Adrenal gland (tissue), 5 donors: ENCODE results near the gene KLF7.

Experiments used
- CTCF ChIP-seq, 6 experiments: fragments of 450-650 bp in 4 of 6; fragments of 200-600 bp in 2 of 6; sonication (generic) in 1 of 6; IDR thresholded peaks; 1 replicate in 5 of 6; 2 replicates in 1 of 6; pipeline versions ENCODE4 v1.5.1 to v1.8.0; 2016 to 2021; ENCODE audit warnings: antibody characterized with exemption in 6 of 6, mild to moderate bottlenecking in 2 of 6, moderate library complexity in 1 of 6
- POLR2A ChIP-seq, 2 donors: fragments of 450-650 bp; IDR thresholded peaks; one replicate each; pipeline ENCODE4 v1.6.1; 2017; ENCODE audit warnings: antibody characterized with exemption in 2 of 2, mild to moderate bottlenecking in 2 of 2, moderate library complexity in 1 of 2
- donor health status: DM: no; HTN: no; CAD: no.

DNA sequence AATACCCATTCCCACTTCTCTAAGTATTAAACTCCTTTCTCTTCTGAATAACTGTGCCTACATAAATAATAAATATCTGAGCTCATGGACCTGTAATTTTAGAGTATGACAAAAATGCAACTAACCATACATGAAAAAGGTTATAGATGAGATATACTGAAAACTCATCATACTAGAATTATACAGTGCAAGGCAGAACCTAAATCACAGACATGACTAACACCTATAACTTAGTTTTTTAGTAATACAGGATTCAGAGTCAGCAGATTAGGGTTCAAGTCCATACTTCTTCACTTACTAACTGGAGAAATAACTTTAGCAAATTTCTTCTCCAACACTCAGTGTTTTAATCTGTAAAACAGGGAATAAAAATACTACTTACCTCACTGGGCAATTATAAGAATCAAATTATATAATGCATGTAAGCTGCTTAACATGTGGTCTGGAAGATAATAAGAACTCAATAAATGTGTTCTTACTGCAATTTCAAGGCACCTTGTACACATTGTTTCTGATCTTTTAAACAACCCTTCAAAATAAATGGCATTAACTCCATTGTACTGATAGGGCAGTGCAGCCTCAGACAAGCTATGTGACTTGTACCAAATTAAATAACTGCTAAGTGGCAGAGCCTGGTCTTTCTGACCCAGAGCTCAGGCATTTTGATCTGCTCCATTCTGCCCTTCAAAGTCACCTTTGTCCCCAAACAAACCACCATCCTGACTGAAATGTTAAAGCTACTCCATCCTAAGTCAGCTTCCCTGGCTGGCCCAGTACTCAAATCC is 39.6 kb upstream of the KLF7 start:
- TF ChIP-seq CTCF (IDR thresholded peaks at IDR 0.05): no peak
- no peak for TF ChIP-seq POLR2A (IDR thresholded peaks at IDR 0.05)
